Caco-2 (cell line): ENCODE results near the gene ACTR1A. TPM values are rescaled to one million over a fixed set of nuclear protein-coding genes. Genes with fewer than 3 reads are reported as not detected.

ENCODE experiments used
- BruUV-seq: library from RNA; stranded (reverse); fragments of 400-500 nt; replicated peaks from 2 replicates; lab custom pipeline; 2021; lab: Mats Ljungman, UMichigan
- CTCF ChIA-PET: fragments of 300-600 bp; sonication (Branson Sonifier 250); formaldehyde crosslinking; loops from one replicate; lab custom pipeline; 2022; ENCODE audit warnings: antibody characterized with exemption; lab: Charles Lee
- POLR2A ChIA-PET: fragments of 300-600 bp; sonication (Branson Sonifier 250); formaldehyde crosslinking; loops from one replicate; lab custom pipeline; 2022; ENCODE audit warnings: antibody characterized with exemption; lab: Charles Lee
- DNase-seq, 2 experiments: peaks; one replicate each; pipeline versions ENCODE4 v3.0.0 to v3.0.0-alpha.2; 2020 to 2022
- H3K27me3 ChIP-seq: replicated peaks from 2 replicates; pipeline ENCODE4 v1.6.0; 2011; ENCODE audit warnings: low read length; ENCODE audit not compliant: control insufficient read depth, insufficient read depth
- H3K36me3 ChIP-seq: 2 replicates; pipeline ENCODE4 v1.5.1; 2011; ENCODE audit warnings: low read length; ENCODE audit not compliant: control insufficient read depth, insufficient read depth
- H3K4me1 ChIP-seq: fragments of 250-450 bp; sonication (Bioruptor Pico); 2 replicates; pipeline ENCODE4 v1.5.1; 2020; ENCODE audit warnings: mild to moderate bottlenecking
- H3K4me3 ChIP-seq: 2 replicates; pipeline ENCODE4 v1.5.1; 2011; ENCODE audit warnings: low read depth, mild to moderate bottlenecking, control low read depth, low read length
- H3K9me3 ChIP-seq: fragments of 250-450 bp; sonication (Bioruptor Pico); 2 replicates; pipeline ENCODE4 v1.5.1; 2020; ENCODE audit warnings: mild to moderate bottlenecking, moderate library complexity
- H3K27ac Mint-ChIP-seq: one replicate; pipeline ENCODE4 v1.8.0; 2022; ENCODE audit warnings: mixed read lengths; ENCODE audit not compliant: unreplicated experiment
- H3K27me3 Mint-ChIP-seq: one replicate; pipeline ENCODE4 v1.8.0; 2022; ENCODE audit warnings: mixed read lengths; ENCODE audit not compliant: insufficient read depth, unreplicated experiment
- H3K36me3 Mint-ChIP-seq: one replicate; pipeline ENCODE4 v1.8.0; 2022; ENCODE audit warnings: mild to moderate bottlenecking, mixed read lengths; ENCODE audit not compliant: insufficient read depth, unreplicated experiment
- H3K4me1 Mint-ChIP-seq: one replicate; pipeline ENCODE4 v1.8.0; 2022; ENCODE audit warnings: low read depth, mixed read lengths; ENCODE audit not compliant: unreplicated experiment
- H3K4me3 Mint-ChIP-seq: one replicate; pipeline ENCODE4 v1.8.0; 2022; ENCODE audit warnings: mild to moderate bottlenecking, moderate library complexity, mixed read lengths; ENCODE audit not compliant: unreplicated experiment
- H3K9me3 Mint-ChIP-seq: one replicate; pipeline ENCODE4 v1.8.0; 2022; ENCODE audit warnings: mixed read lengths; ENCODE audit not compliant: unreplicated experiment
- CTCF ChIP-seq, 2 experiments: fragments of 200-600 bp in 1 of 2; IDR thresholded peaks; 1 replicate in 1 of 2; 2 replicates in 1 of 2; pipeline versions ENCODE4 v1.5.1 to v1.8.0; 2011 to 2022; ENCODE audit warnings: antibody characterized with exemption in 1 of 2, control low read depth in 1 of 2, inconsistent platforms in 1 of 2, low read depth in 1 of 2, low read length in 1 of 2, mild to moderate bottlenecking in 1 of 2, moderate library complexity in 1 of 2; ENCODE audit not compliant: insufficient read depth in 1 of 2, severe bottlenecking in 1 of 2, unreplicated experiment in 1 of 2
- intact Hi-C: fragments of 100-400 bp; cut with micrococcal nuclease; formaldehyde crosslinking; loops from one replicate; pipeline ENCODE4 v1.10.0; 2022; ENCODE audit not compliant: unreplicated experiment
- total RNA-seq: library from RNA; stranded (reverse); gene quantifications from 2 replicates; pipeline ENCODE4 v1.2.3, GENCODE V29; 2022

ACTR1A gene
- total RNA-seq, 1 experiment from 2014 or later: 65.9 TPM

GRCh38 chr10:102485093-102485784 lies 17.3 kb downstream of the ACTR1A start:
- Mint-ChIP-seq H3K27me3 (no peaks in the 10 kb centered on the region), H3K4me3 (no peak overlapping the region), H3K27ac (no peak overlapping the region), H3K4me1 (no peaks in the 10 kb centered on the region), H3K9me3 (no peaks in the 10 kb centered on the region), H3K36me3 (peaks cover 66% of the 10 kb centered on the region)
- no peak for TF ChIP-seq CTCF (IDR thresholded peaks at IDR 0.05; ENCODE audit: insufficient read depth in 1 of 2, low read depth in 1 of 2, low read length in 1 of 2, severe bottlenecking in 1 of 2, unreplicated experiment in 1 of 2)
- ChIA-PET CTCF (no interaction called here), POLR2A (interaction anchor here (0.6 kb wide), 1 partner anchor 250 kb away, joined by 8 read pairs; no protein-coding TSS in a partner anchor)
- no peaks in the 10 kb centered on the region for H3K27me3 ChIP-seq
- H3K36me3 ChIP-seq: peaks cover 3% of the 10 kb centered on the region
- BruUV-seq: no TSS peak
- DNase-seq: no peak
- H3K4me1 ChIP-seq: no peaks in the 10 kb centered on the region
- H3K4me3 ChIP-seq: no peak overlapping the region
- no peaks in the 10 kb centered on the region for H3K9me3 ChIP-seq
- intact Hi-C loops: no loop called here

GRCh38 chr10:102484021-102484420 lies 18.5 kb downstream of the ACTR1A start:
- H3K9me3 ChIP-seq: no peaks in the 10 kb centered on the region
- no peak for TF ChIP-seq CTCF (IDR thresholded peaks at IDR 0.05; ENCODE audit: insufficient read depth in 1 of 2, low read depth in 1 of 2, low read length in 1 of 2, severe bottlenecking in 1 of 2, unreplicated experiment in 1 of 2)
- Mint-ChIP-seq H3K9me3 (no peaks in the 10 kb centered on the region), H3K4me1 (no peaks in the 10 kb centered on the region), H3K36me3 (peaks cover 69% of the 10 kb centered on the region), H3K27me3 (no peaks in the 10 kb centered on the region), H3K27ac (no peak overlapping the region), H3K4me3 (no peak overlapping the region)
- no peaks in the 10 kb centered on the region for H3K27me3 ChIP-seq
- BruUV-seq: no TSS peak
- ChIA-PET CTCF (interaction anchor here (1.0 kb wide), 1 partner anchor 100 kb away, joined by 4 read pairs; no protein-coding TSS in a partner anchor), POLR2A (no interaction called here)
- peaks cover 3% of the 10 kb centered on the region for H3K36me3 ChIP-seq
- DNase-seq: no peak
- intact Hi-C loops: loop anchor here (5.0 kb wide), 1 partner anchor 98 kb away; no protein-coding TSS in a partner anchor
- H3K4me3 ChIP-seq: no peak overlapping the region
- H3K4me1 ChIP-seq: no peaks in the 10 kb centered on the region

GRCh38 chr10:102480396-102480795 lies 22.1 kb downstream of the ACTR1A start:
- no peaks in the 10 kb centered on the region for H3K9me3 ChIP-seq
- H3K27me3 Mint-ChIP-seq: no peaks in the 10 kb centered on the region
- CTCF ChIA-PET: interaction anchor here (2.4 kb wide), 1 partner anchor 103 kb away, joined by 13 read pairs; no protein-coding TSS in a partner anchor
- no peaks in the 10 kb centered on the region for H3K9me3 Mint-ChIP-seq
- no peak overlapping the region for H3K4me3 Mint-ChIP-seq
- no peaks in the 10 kb centered on the region for H3K27me3 ChIP-seq
- BruUV-seq: no TSS peak
- H3K36me3 ChIP-seq: peaks cover 3% of the 10 kb centered on the region
- intact Hi-C loops: loop anchor here (5.0 kb wide), 1 partner anchor 102 kb away; no protein-coding TSS in a partner anchor
- no peaks in the 10 kb centered on the region for H3K4me1 ChIP-seq
- no peaks in the 10 kb centered on the region for H3K4me1 Mint-ChIP-seq
- no peak overlapping the region for H3K27ac Mint-ChIP-seq
- POLR2A ChIA-PET: no interaction called here
- peaks cover 64% of the 10 kb centered on the region for H3K36me3 Mint-ChIP-seq
- no peak for DNase-seq
- H3K4me3 ChIP-seq: no peak overlapping the region
- TF ChIP-seq CTCF (IDR thresholded peaks at IDR 0.05; ENCODE audit: insufficient read depth in 1 of 2, low read depth in 1 of 2, low read length in 1 of 2, severe bottlenecking in 1 of 2, unreplicated experiment in 1 of 2): no peak
